CMK (cell line): ENCODE measurements around the gene FAM193A.
"Not testable (repeated sequence)": the region's sequence is repeated elsewhere in the genome, so short reads cannot be mapped to it uniquely, and the experiment has no call there.

Experiments
- DNase-seq: peaks from one replicate; pipeline ENCODE4 v3.0.0-alpha.2; 2010; ENCODE audit warnings: low read depth

Gene FAM193A

GRCh38 chr4:2608291-2608690 is 71.8 kb downstream of the FAM193A start:
- DNase-seq: no peak

- no peak for DNase-seq
Observed at GRCh38 chr4:2615821-2616220, 79.4 kb downstream of the FAM193A start.

GRCh38 chr4:2617955-2618354 is 81.5 kb downstream of the FAM193A start:
- no peak for DNase-seq

GRCh38 chr4:2618729-2619128 is 82.3 kb downstream of the FAM193A start:
- not testable (repeated sequence) for DNase-seq

- no peak for DNase-seq
Observed at GRCh38 chr4:2619459-2619858, 83.0 kb downstream of the FAM193A start.

GRCh38 chr4:2621419-2621818 is 85.0 kb downstream of the FAM193A start:
- DNase-seq: no peak

GRCh38 chr4:2623442-2623841 is 87.0 kb downstream of the FAM193A start:
- no peak for DNase-seq

GRCh38 chr4:2624782-2625530 is 88.5 kb downstream of the FAM193A start:
- DNase-seq: no peak

- no peak for DNase-seq
Observed at GRCh38 chr4:2626231-2626630, 89.8 kb downstream of the FAM193A start.

- no peak for DNase-seq
Observed at GRCh38 chr4:2630556-2631273, 94.3 kb downstream of the FAM193A start.

- no peak for DNase-seq
Observed at GRCh38 chr4:2634014-2634413, 97.6 kb downstream of the FAM193A start.

GRCh38 chr4:2636331-2636730 is 99.9 kb downstream of the FAM193A start:
- no peak for DNase-seq

- not testable (repeated sequence) for DNase-seq
Observed at GRCh38 chr4:2636994-2637393, 100.5 kb downstream of the FAM193A start.

GRCh38 chr4:2637956-2638552 is 101.6 kb downstream of the FAM193A start:
- no peak for DNase-seq

- no peak for DNase-seq
Observed at GRCh38 chr4:2638730-2639129, 102.3 kb downstream of the FAM193A start.

GRCh38 chr4:2642968-2643367 is 106.5 kb downstream of the FAM193A start:
- DNase-seq: no peak

GRCh38 chr4:2643555-2643954 is 107.1 kb downstream of the FAM193A start:
- DNase-seq: no peak

GRCh38 chr4:2646396-2647149 is 110.1 kb downstream of the FAM193A start:
- DNase-seq: peak; percentile 34

GRCh38 chr4:2647403-2648158 is 111.1 kb downstream of the FAM193A start:
- no peak for DNase-seq

GRCh38 chr4:2648159-2648814 is 111.8 kb downstream of the FAM193A start:
- DNase-seq: no peak

- DNase-seq: no peak
Observed at GRCh38 chr4:2649604-2650114, 113.2 kb downstream of the FAM193A start.
